AG09309 (cell line): ENCODE results near the gene CYTH1.

Experiments
- DNase-seq: peaks from one replicate; pipeline ENCODE4 v3.0.0-alpha.2; 2010; ENCODE audit warnings: low read depth
- H3K4me3 ChIP-seq: 2 replicates; pipeline ENCODE4 v1.5.1; 2011; ENCODE audit warnings: mild to moderate bottlenecking, low read depth, low read length, moderate library complexity; ENCODE audit not compliant: control insufficient read depth
- CTCF ChIP-seq: IDR thresholded peaks from 2 replicates; pipeline ENCODE4 v1.5.1; 2011; ENCODE audit warnings: mild to moderate bottlenecking, low read depth, low read length, inconsistent platforms; ENCODE audit not compliant: insufficient read depth, control insufficient read depth; ENCODE audit errors: missing control alignments

Gene CYTH1

GRCh38 chr17:78781893-78782304, at the start of gene CYTH1:
TSS of gene CYTH1 (minus strand) at chr17:78782273. CDS start at chr17:78782223, 50 bp downstream.
- TF ChIP-seq CTCF = no peak
- peak within 1 kb of the TSS; percentile 74 for H3K4me3 ChIP-seq
- no peak for DNase-seq

GRCh38 chr17:78829477-78829876, 47.4 kb upstream of the CYTH1 start:
- no peak for DNase-seq
- TF ChIP-seq CTCF = no peak
- H3K4me3 ChIP-seq = no peak overlapping the region

GRCh38 chr17:78828470-78829185, 46.6 kb upstream of the CYTH1 start:
- DNase-seq = no peak
- peak; percentile 68 for TF ChIP-seq CTCF
- H3K4me3 ChIP-seq = no peak overlapping the region

- TF ChIP-seq CTCF = no peak
- no peak overlapping the region for H3K4me3 ChIP-seq
- DNase-seq = no peak
Measured at GRCh38 chr17:78826836-78827509, 44.9 kb upstream of the CYTH1 start.

GRCh38 chr17:78826421-78826820, 44.3 kb upstream of the CYTH1 start:
- TF ChIP-seq CTCF = no peak
- H3K4me3 ChIP-seq = no peak overlapping the region
- no peak for DNase-seq

- TF ChIP-seq CTCF = no peak
- no peak overlapping the region for H3K4me3 ChIP-seq
- DNase-seq = no peak
Measured at GRCh38 chr17:78825696-78826095, 43.6 kb upstream of the CYTH1 start.

- no peak for TF ChIP-seq CTCF
- no peak overlapping the region for H3K4me3 ChIP-seq
- DNase-seq = no peak
Measured at GRCh38 chr17:78824240-78824639, 42.2 kb upstream of the CYTH1 start.
